GOT3 (cell line): ENCODE measurements around the gene PA2G4.
"Not testable (repeated sequence)": the region's sequence is repeated elsewhere in the genome, so short reads cannot be mapped to it uniquely, and the experiment has no call there.

ENCODE experiments used
- DNase-seq: peaks from one replicate; lab custom pipeline; 2025; ENCODE audit warnings: mixed read lengths; lab: John Stamatoyannopoulos, UW

The PA2G4 gene

GRCh38 chr12:56104109-56104814 is at the start of gene PA2G4:
TSS of gene PA2G4 (plus strand) at chr12:56104559. CDS start at chr12:56104738, 179 bp downstream.
- peak; percentile 86 for DNase-seq

GRCh38 chr12:56059964-56060363 is 44.4 kb upstream of the PA2G4 start:
- DNase-seq = not testable (repeated sequence)

GRCh38 chr12:56061982-56062381 is 42.4 kb upstream of the PA2G4 start:
- no peak for DNase-seq

- DNase-seq = no peak
These were observed 41.4 kb upstream of the PA2G4 start for GRCh38 chr12:56062996-56063395.

GRCh38 chr12:56071648-56072047 is 32.7 kb upstream of the PA2G4 start:
- DNase-seq = no peak

- DNase-seq = no peak
These were observed 30.0 kb upstream of the PA2G4 start for GRCh38 chr12:56074396-56074795.

GRCh38 chr12:56077966-56078365 is 26.4 kb upstream of the PA2G4 start:
- DNase-seq = not testable (repeated sequence)

GRCh38 chr12:56078427-56078826 is 25.9 kb upstream of the PA2G4 start:
- DNase-seq = no peak

- DNase-seq = no peak
These were observed 25.2 kb upstream of the PA2G4 start for GRCh38 chr12:56078931-56079722.

- peak; percentile 2 for DNase-seq
These were observed 24.4 kb upstream of the PA2G4 start, which contains the start of gene ERBB3 for GRCh38 chr12:56079723-56080555. TSS of gene ERBB3 (plus strand) at chr12:56080165. CDS start at chr12:56080301, 136 bp downstream.

- DNase-seq = no peak
These were observed 23.7 kb upstream of the PA2G4 start for GRCh38 chr12:56080556-56081138.

GRCh38 chr12:56081393-56082347 is 22.7 kb upstream of the PA2G4 start:
- no peak for DNase-seq

- DNase-seq = no peak
These were observed 22.0 kb upstream of the PA2G4 start for GRCh38 chr12:56082382-56082781.

GRCh38 chr12:56082967-56083366 is 21.4 kb upstream of the PA2G4 start:
- no peak for DNase-seq

GRCh38 chr12:56084958-56085543 is 19.3 kb upstream of the PA2G4 start:
- DNase-seq = no peak

- DNase-seq = no peak
These were observed 18.3 kb upstream of the PA2G4 start for GRCh38 chr12:56086096-56086495.

- no peak for DNase-seq
These were observed 17.8 kb upstream of the PA2G4 start for GRCh38 chr12:56086608-56087007.

GRCh38 chr12:56087220-56087619 is 17.1 kb upstream of the PA2G4 start:
- no peak for DNase-seq

- no peak for DNase-seq
These were observed 6.6 kb upstream of the PA2G4 start for GRCh38 chr12:56097738-56098137.

- DNase-seq = no peak
These were observed 5.8 kb upstream of the PA2G4 start for GRCh38 chr12:56098592-56098991.
